ENCODE measurements around the gene STARD3.

DNA sequence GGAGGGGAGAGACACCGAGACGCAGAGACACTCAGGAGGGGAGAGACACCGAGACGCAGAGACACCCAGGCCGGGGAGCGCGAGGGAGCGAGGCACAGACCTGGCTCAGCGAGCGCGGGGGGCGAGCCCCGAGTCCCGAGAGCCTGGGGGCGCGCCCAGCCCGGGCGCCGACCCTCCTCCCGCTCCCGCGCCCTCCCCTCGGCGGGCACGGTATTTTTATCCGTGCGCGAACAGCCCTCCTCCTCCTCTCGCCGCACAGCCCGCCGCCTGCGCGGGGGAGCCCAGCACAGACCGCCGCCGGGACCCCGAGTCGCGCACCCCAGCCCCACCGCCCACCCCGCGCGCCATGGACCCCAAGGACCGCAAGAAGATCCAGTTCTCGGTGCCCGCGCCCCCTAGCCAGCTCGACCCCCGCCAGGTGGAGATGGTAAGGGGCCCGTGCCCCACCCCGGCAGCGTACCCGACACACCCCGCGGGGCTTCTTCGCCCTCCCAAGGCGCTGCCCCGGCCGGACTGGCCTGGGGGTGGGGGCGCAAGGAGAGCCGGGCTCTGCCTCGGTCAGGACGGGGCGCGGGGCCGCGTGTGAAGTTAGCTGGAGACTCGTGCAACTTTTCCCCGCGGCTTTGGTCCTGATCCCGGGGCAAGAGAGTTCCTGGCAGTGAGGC, 9.8 kb upstream of the STARD3 start:
- TF ChIP-seq, protein P1, sequence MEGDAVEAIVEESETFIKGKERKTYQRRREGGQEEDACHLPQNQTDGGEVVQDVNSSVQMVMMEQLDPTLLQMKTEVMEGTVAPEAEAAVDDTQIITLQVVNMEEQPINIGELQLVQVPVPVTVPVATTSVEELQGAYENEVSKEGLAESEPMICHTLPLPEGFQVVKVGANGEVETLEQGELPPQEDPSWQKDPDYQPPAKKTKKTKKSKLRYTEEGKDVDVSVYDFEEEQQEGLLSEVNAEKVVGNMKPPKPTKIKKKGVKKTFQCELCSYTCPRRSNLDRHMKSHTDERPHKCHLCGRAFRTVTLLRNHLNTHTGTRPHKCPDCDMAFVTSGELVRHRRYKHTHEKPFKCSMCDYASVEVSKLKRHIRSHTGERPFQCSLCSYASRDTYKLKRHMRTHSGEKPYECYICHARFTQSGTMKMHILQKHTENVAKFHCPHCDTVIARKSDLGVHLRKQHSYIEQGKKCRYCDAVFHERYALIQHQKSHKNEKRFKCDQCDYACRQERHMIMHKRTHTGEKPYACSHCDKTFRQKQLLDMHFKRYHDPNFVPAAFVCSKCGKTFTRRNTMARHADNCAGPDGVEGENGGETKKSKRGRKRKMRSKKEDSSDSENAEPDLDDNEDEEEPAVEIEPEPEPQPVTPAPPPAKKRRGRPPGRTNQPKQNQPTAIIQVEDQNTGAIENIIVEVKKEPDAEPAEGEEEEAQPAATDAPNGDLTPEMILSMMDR (IDR thresholded peaks at IDR 0.05), result no peak
- TF ChIP-seq EP300 (IDR thresholded peaks at IDR 0.05), result no peak

Data from upper lobe of left lung (tissue), 4 donors.